ENCODE measurements around the gene ABHD18.
"Not testable (repeated sequence)": the region's sequence is repeated elsewhere in the genome, so short reads cannot be mapped to it uniquely, and the experiment has no call there.

- TF ChIP-seq CTCF (IDR thresholded peaks at IDR 0.05; ENCODE audit: poor library complexity); EZH2 (IDR thresholded peaks at IDR 0.05; ENCODE audit: borderline replicate concordance): not testable (repeated sequence)
Observed at GRCh38 chr4:128047514-128047913, 82.3 kb downstream of the ABHD18 start.
